Activated T-helper 1 cell treated with anti-CD3 and anti-CD28 coated beads, Interleukin-12 subunit alpha, Interleukin-12 subunit beta, Interleukin-2, Interleukin-4 antibody, amounts not matched to agents 30 ng/mL and 10 ng/mL and 1 ng/mL, durations not matched to agents 14 hours and 24 hours and 36 hours (primary cell): ENCODE measurements around the gene TMPRSS11D. TPM values are rescaled to one million over a fixed set of nuclear protein-coding genes. Genes with fewer than 3 reads are reported as not detected.

Experiments used
- DNase-seq: peaks from one replicate; pipeline ENCODE4 v3.0.0; 2021; ENCODE audit warnings: low spot score
- H3K27ac Mint-ChIP-seq: one replicate; pipeline ENCODE4 v1.8.0; 2021; ENCODE audit warnings: mild to moderate bottlenecking, mixed read lengths
- H3K27me3 Mint-ChIP-seq: one replicate; pipeline ENCODE4 v1.8.0; 2022; ENCODE audit warnings: mild to moderate bottlenecking, moderate library complexity, mixed read lengths; ENCODE audit not compliant: insufficient read depth
- H3K36me3 Mint-ChIP-seq: one replicate; pipeline ENCODE4 v1.8.0; 2021; ENCODE audit warnings: low read depth, mixed read lengths
- H3K4me1 Mint-ChIP-seq: one replicate; pipeline ENCODE4 v1.8.0; 2021; ENCODE audit warnings: low read depth, mixed read lengths
- H3K4me3 Mint-ChIP-seq: one replicate; pipeline ENCODE4 v1.8.0; 2021; ENCODE audit warnings: mild to moderate bottlenecking, moderate library complexity, mixed read lengths
- H3K9me3 Mint-ChIP-seq: one replicate; pipeline ENCODE4 v1.8.0; 2021; ENCODE audit warnings: mixed read lengths
- intact Hi-C: fragments of 100-400 bp; cut with micrococcal nuclease; formaldehyde crosslinking; loops from one replicate; pipeline ENCODE4 v1.15.1; 2024
- total RNA-seq: library from RNA; stranded (reverse); gene quantifications from 2 replicates; pipeline ENCODE4 v1.2.3, GENCODE V29; 2022

TMPRSS11D gene
- total RNA-seq, 1 donor from 2014 or later: not detected

GRCh38 chr4:67910585-67910905 is 26.7 kb upstream of the TMPRSS11D start:
- no peaks in the 10 kb centered on the region for H3K36me3 Mint-ChIP-seq
- H3K27ac Mint-ChIP-seq: no peak overlapping the region
- H3K4me3 Mint-ChIP-seq: no peak overlapping the region
- intact Hi-C loops: loop anchor here (2.0 to 10.0 kb wide), 4 partner anchors 38 to 264 kb away; partner anchors contain the start of gene UBA6
- DNase-seq: no peak
- no peaks in the 10 kb centered on the region for H3K4me1 Mint-ChIP-seq
- H3K9me3 Mint-ChIP-seq: no peaks in the 10 kb centered on the region
- H3K27me3 Mint-ChIP-seq: peaks cover 12% of the 10 kb centered on the region

- Mint-ChIP-seq H3K9me3 (no peaks in the 10 kb centered on the region), H3K27me3 (peaks cover 12% of the 10 kb centered on the region), H3K4me1 (no peaks in the 10 kb centered on the region), H3K27ac (no peak overlapping the region), H3K4me3 (no peak overlapping the region), H3K36me3 (no peaks in the 10 kb centered on the region)
- no peak for DNase-seq
- intact Hi-C loops: loop anchor here (2.0 to 10.0 kb wide), 4 partner anchors 37 to 265 kb away; partner anchors contain the start of gene UBA6
Measured at GRCh38 chr4:67909905-67910584, 26.2 kb upstream of the TMPRSS11D start.

- H3K27ac Mint-ChIP-seq: no peak overlapping the region
- H3K4me3 Mint-ChIP-seq: no peak overlapping the region
- peaks cover 11% of the 10 kb centered on the region for H3K27me3 Mint-ChIP-seq
- DNase-seq: no peak
- H3K4me1 Mint-ChIP-seq: no peaks in the 10 kb centered on the region
- no peaks in the 10 kb centered on the region for H3K9me3 Mint-ChIP-seq
- intact Hi-C loops: no loop called here
- no peaks in the 10 kb centered on the region for H3K36me3 Mint-ChIP-seq
Measured at GRCh38 chr4:67907650-67908049, 23.8 kb upstream of the TMPRSS11D start.

GRCh38 chr4:67899096-67899495 is 15.3 kb upstream of the TMPRSS11D start:
- H3K36me3 Mint-ChIP-seq: no peaks in the 10 kb centered on the region
- peaks cover 2% of the 10 kb centered on the region for H3K27me3 Mint-ChIP-seq
- H3K4me3 Mint-ChIP-seq: no peak overlapping the region
- no peak for DNase-seq
- intact Hi-C loops: no loop called here
- no peaks in the 10 kb centered on the region for H3K4me1 Mint-ChIP-seq
- H3K9me3 Mint-ChIP-seq: no peaks in the 10 kb centered on the region
- no peak overlapping the region for H3K27ac Mint-ChIP-seq

- no peaks in the 10 kb centered on the region for H3K4me1 Mint-ChIP-seq
- DNase-seq: no peak
- H3K36me3 Mint-ChIP-seq: no peaks in the 10 kb centered on the region
- no peaks in the 10 kb centered on the region for H3K27me3 Mint-ChIP-seq
- no peaks in the 10 kb centered on the region for H3K9me3 Mint-ChIP-seq
- intact Hi-C loops: no loop called here
- no peak overlapping the region for H3K4me3 Mint-ChIP-seq
- H3K27ac Mint-ChIP-seq: no peak overlapping the region
Measured at GRCh38 chr4:67897686-67898085, 13.9 kb upstream of the TMPRSS11D start.

- no peak overlapping the region for H3K4me3 Mint-ChIP-seq
- no peak for DNase-seq
- H3K9me3 Mint-ChIP-seq: no peaks in the 10 kb centered on the region
- H3K27me3 Mint-ChIP-seq: no peaks in the 10 kb centered on the region
- H3K36me3 Mint-ChIP-seq: no peaks in the 10 kb centered on the region
- no peak overlapping the region for H3K27ac Mint-ChIP-seq
- no peaks in the 10 kb centered on the region for H3K4me1 Mint-ChIP-seq
- intact Hi-C loops: no loop called here
Measured at GRCh38 chr4:67896421-67897065, 12.7 kb upstream of the TMPRSS11D start.

GRCh38 chr4:67894659-67895058 is 10.9 kb upstream of the TMPRSS11D start:
- no peaks in the 10 kb centered on the region for H3K27me3 Mint-ChIP-seq
- H3K4me1 Mint-ChIP-seq: no peaks in the 10 kb centered on the region
- H3K27ac Mint-ChIP-seq: no peak overlapping the region
- no peak overlapping the region for H3K4me3 Mint-ChIP-seq
- no peaks in the 10 kb centered on the region for H3K36me3 Mint-ChIP-seq
- intact Hi-C loops: no loop called here
- no peaks in the 10 kb centered on the region for H3K9me3 Mint-ChIP-seq
- DNase-seq: no peak

GRCh38 chr4:67892905-67893304 is 9.1 kb upstream of the TMPRSS11D start:
- H3K4me1 Mint-ChIP-seq: no peaks in the 10 kb centered on the region
- no peak overlapping the region for H3K27ac Mint-ChIP-seq
- no peaks in the 10 kb centered on the region for H3K36me3 Mint-ChIP-seq
- H3K27me3 Mint-ChIP-seq: no peaks in the 10 kb centered on the region
- DNase-seq: no peak
- no peaks in the 10 kb centered on the region for H3K9me3 Mint-ChIP-seq
- intact Hi-C loops: no loop called here
- no peak overlapping the region for H3K4me3 Mint-ChIP-seq

GRCh38 chr4:67892253-67892652 is 8.5 kb upstream of the TMPRSS11D start:
- intact Hi-C loops: no loop called here
- Mint-ChIP-seq H3K27me3 (no peaks in the 10 kb centered on the region), H3K4me1 (no peaks in the 10 kb centered on the region), H3K36me3 (no peaks in the 10 kb centered on the region), H3K9me3 (no peaks in the 10 kb centered on the region), H3K27ac (no peak overlapping the region), H3K4me3 (no peak overlapping the region)
- DNase-seq: no peak

GRCh38 chr4:67891645-67892044 is 7.8 kb upstream of the TMPRSS11D start:
- H3K36me3 Mint-ChIP-seq: no peaks in the 10 kb centered on the region
- intact Hi-C loops: no loop called here
- H3K27me3 Mint-ChIP-seq: no peaks in the 10 kb centered on the region
- no peak overlapping the region for H3K4me3 Mint-ChIP-seq
- no peak for DNase-seq
- H3K9me3 Mint-ChIP-seq: no peaks in the 10 kb centered on the region
- no peak overlapping the region for H3K27ac Mint-ChIP-seq
- no peaks in the 10 kb centered on the region for H3K4me1 Mint-ChIP-seq

GRCh38 chr4:67886281-67886680 is 2.5 kb upstream of the TMPRSS11D start:
- intact Hi-C loops: no loop called here
- no peak overlapping the region for H3K4me3 Mint-ChIP-seq
- no peaks in the 10 kb centered on the region for H3K36me3 Mint-ChIP-seq
- no peaks in the 10 kb centered on the region for H3K9me3 Mint-ChIP-seq
- peaks cover 4% of the 10 kb centered on the region for H3K27me3 Mint-ChIP-seq
- DNase-seq: no peak
- no peak overlapping the region for H3K27ac Mint-ChIP-seq
- no peaks in the 10 kb centered on the region for H3K4me1 Mint-ChIP-seq

- H3K4me1 Mint-ChIP-seq: no peaks in the 10 kb centered on the region
- H3K27me3 Mint-ChIP-seq: peaks cover 4% of the 10 kb centered on the region
- no peak overlapping the region for H3K27ac Mint-ChIP-seq
- DNase-seq: no peak
- H3K36me3 Mint-ChIP-seq: no peaks in the 10 kb centered on the region
- intact Hi-C loops: no loop called here
- H3K4me3 Mint-ChIP-seq: no peak overlapping the region
- H3K9me3 Mint-ChIP-seq: no peaks in the 10 kb centered on the region
Measured at GRCh38 chr4:67885762-67886161, 2.0 kb upstream of the TMPRSS11D start.

GRCh38 chr4:67884701-67885100 is 899 bp upstream of the TMPRSS11D start:
- no peak for DNase-seq
- intact Hi-C loops: no loop called here
- Mint-ChIP-seq H3K27ac (no peak overlapping the region), H3K4me3 (no peak overlapping the region), H3K4me1 (no peaks in the 10 kb centered on the region), H3K27me3 (peaks cover 4% of the 10 kb centered on the region), H3K36me3 (no peaks in the 10 kb centered on the region), H3K9me3 (no peaks in the 10 kb centered on the region)
